Measurements from ENCODE around the gene PIEZO1. TPM values are rescaled to one million over a fixed set of nuclear protein-coding genes. Genes with fewer than 3 reads are reported as not detected.

Gene PIEZO1
- total and polyA plus RNA-seq, 9 of the 15 experiments (the other 6 are each of a cell fraction or from before 2014, with no cell fraction given): 3.6 to 432 (median 131) TPM

DNA sequence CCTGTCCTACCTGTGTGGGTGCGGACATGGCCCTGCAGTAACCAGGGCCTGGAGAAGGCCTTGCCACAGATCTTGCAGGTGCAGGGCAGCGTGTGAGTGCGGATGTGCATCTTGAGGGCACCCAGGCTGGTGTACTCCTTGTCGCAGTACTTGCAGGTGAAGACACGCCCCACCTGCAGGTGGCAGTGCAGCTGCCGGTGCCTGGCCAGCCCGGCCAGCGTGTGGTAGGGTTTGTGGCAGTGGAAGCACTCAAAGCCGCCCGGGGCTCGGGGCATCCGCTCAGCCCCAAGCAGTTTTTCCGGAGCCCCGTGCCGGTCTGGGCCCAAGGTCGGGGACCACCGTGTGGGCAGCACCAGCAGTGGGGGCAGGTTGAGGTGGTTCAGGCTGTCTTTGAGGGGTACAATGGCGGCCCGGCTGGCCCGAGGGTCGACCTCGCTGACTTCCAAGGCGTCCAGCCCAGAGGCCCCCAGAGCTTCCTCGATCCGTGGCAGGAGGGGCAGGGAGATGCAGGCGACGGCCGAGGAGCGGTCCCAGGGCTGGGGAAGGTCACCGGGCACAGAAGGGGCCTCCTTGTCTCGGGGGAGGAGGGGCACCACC, 103.8 kb downstream of the PIEZO1 start (continued):
- TF ChIP-seq, protein P1, sequence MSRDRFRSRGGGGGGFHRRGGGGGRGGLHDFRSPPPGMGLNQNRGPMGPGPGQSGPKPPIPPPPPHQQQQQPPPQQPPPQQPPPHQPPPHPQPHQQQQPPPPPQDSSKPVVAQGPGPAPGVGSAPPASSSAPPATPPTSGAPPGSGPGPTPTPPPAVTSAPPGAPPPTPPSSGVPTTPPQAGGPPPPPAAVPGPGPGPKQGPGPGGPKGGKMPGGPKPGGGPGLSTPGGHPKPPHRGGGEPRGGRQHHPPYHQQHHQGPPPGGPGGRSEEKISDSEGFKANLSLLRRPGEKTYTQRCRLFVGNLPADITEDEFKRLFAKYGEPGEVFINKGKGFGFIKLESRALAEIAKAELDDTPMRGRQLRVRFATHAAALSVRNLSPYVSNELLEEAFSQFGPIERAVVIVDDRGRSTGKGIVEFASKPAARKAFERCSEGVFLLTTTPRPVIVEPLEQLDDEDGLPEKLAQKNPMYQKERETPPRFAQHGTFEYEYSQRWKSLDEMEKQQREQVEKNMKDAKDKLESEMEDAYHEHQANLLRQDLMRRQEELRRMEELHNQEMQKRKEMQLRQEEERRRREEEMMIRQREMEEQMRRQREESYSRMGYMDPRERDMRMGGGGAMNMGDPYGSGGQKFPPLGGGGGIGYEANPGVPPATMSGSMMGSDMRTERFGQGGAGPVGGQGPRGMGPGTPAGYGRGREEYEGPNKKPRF (IDR thresholded peaks at IDR 0.05; ENCODE audit: low read depth, low read length): no peak
- TF ChIP-seq C11orf30 (IDR thresholded peaks at IDR 0.05; ENCODE audit: low read depth): no peak
- TF ChIP-seq, protein P2, sequence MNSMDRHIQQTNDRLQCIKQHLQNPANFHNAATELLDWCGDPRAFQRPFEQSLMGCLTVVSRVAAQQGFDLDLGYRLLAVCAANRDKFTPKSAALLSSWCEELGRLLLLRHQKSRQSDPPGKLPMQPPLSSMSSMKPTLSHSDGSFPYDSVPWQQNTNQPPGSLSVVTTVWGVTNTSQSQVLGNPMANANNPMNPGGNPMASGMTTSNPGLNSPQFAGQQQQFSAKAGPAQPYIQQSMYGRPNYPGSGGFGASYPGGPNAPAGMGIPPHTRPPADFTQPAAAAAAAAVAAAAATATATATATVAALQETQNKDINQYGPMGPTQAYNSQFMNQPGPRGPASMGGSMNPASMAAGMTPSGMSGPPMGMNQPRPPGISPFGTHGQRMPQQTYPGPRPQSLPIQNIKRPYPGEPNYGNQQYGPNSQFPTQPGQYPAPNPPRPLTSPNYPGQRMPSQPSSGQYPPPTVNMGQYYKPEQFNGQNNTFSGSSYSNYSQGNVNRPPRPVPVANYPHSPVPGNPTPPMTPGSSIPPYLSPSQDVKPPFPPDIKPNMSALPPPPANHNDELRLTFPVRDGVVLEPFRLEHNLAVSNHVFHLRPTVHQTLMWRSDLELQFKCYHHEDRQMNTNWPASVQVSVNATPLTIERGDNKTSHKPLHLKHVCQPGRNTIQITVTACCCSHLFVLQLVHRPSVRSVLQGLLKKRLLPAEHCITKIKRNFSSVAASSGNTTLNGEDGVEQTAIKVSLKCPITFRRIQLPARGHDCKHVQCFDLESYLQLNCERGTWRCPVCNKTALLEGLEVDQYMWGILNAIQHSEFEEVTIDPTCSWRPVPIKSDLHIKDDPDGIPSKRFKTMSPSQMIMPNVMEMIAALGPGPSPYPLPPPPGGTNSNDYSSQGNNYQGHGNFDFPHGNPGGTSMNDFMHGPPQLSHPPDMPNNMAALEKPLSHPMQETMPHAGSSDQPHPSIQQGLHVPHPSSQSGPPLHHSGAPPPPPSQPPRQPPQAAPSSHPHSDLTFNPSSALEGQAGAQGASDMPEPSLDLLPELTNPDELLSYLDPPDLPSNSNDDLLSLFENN (IDR thresholded peaks at IDR 0.05; ENCODE audit: low read depth in 2 of 2, low read length in 2 of 2): no peak
- TF ChIP-seq, protein P3, sequence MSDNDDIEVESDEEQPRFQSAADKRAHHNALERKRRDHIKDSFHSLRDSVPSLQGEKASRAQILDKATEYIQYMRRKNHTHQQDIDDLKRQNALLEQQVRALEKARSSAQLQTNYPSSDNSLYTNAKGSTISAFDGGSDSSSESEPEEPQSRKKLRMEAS (CRISPR knock-in tag; IDR thresholded peaks at IDR 0.05): 0 out of 2 replicates have a peak, but pooled peaks have one; percentile 23
- TF ChIP-seq, protein P4, sequence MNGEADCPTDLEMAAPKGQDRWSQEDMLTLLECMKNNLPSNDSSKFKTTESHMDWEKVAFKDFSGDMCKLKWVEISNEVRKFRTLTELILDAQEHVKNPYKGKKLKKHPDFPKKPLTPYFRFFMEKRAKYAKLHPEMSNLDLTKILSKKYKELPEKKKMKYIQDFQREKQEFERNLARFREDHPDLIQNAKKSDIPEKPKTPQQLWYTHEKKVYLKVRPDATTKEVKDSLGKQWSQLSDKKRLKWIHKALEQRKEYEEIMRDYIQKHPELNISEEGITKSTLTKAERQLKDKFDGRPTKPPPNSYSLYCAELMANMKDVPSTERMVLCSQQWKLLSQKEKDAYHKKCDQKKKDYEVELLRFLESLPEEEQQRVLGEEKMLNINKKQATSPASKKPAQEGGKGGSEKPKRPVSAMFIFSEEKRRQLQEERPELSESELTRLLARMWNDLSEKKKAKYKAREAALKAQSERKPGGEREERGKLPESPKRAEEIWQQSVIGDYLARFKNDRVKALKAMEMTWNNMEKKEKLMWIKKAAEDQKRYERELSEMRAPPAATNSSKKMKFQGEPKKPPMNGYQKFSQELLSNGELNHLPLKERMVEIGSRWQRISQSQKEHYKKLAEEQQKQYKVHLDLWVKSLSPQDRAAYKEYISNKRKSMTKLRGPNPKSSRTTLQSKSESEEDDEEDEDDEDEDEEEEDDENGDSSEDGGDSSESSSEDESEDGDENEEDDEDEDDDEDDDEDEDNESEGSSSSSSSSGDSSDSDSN (IDR thresholded peaks at IDR 0.05; ENCODE audit: borderline replicate concordance in 1 of 2, low read depth in 2 of 2, low read length in 2 of 2): no peak
- no peak for TF ChIP-seq CHD4 (IDR thresholded peaks at IDR 0.05; ENCODE audit: insufficient read depth, insufficient replicate concordance, low read depth, low read length, poor library complexity, severe bottlenecking)
- no peak for TF ChIP-seq ZNF77 (CRISPR knock-in tag; IDR thresholded peaks at IDR 0.05)
- no peak for TF ChIP-seq HDAC6 (IDR thresholded peaks at IDR 0.05; ENCODE audit: low read depth, low read length)
- TF ChIP-seq SP1 (CRISPR knock-in tag; IDR thresholded peaks at IDR 0.05): no peak
- TF ChIP-seq ZNF79 (CRISPR knock-in tag; IDR thresholded peaks at IDR 0.05; ENCODE audit: low read depth): no peak
- 0 out of 2 replicates have a peak, but pooled peaks have one; percentile 24 for TF ChIP-seq SMC3 (conservative IDR thresholded peaks at IDR 0.05; ENCODE audit: insufficient read depth, low read depth, low read length)
- no peak for TF ChIP-seq SMAD2 (IDR thresholded peaks at IDR 0.05; ENCODE audit: low read depth, low read length)
- 0 out of 2 replicates have a peak, but pooled peaks have one; percentile 12 for TF ChIP-seq ATF7 (IDR thresholded peaks at IDR 0.05)
- TF ChIP-seq CEBPG (CRISPR knock-in tag; IDR thresholded peaks at IDR 0.05): no peak
- no peak for TF ChIP-seq CEBPG (tag; conservative IDR thresholded peaks at IDR 0.05 in 1 of 2, IDR thresholded peaks at IDR 0.05 in 1 of 2)
- TF ChIP-seq RAD51 (IDR thresholded peaks at IDR 0.05; ENCODE audit: borderline replicate concordance, low read depth): no peak
- TF ChIP-seq MBD2 (IDR thresholded peaks at IDR 0.05; ENCODE audit: borderline replicate concordance, low read depth): no peak
- TF ChIP-seq DACH1 (IDR thresholded peaks at IDR 0.05; ENCODE audit: partially characterized antibody): no peak
- no peak for TF ChIP-seq ETS2 (tag; IDR thresholded peaks at IDR 0.05; ENCODE audit: borderline replicate concordance, poor library complexity, severe bottlenecking)
